MM.1S (cell line): ENCODE measurements around the gene PRDX2.

Source experiments
- DNase-seq: peaks from one replicate; pipeline ENCODE4 v3.0.0-alpha.2; 2015
- H2AFZ ChIP-seq: fragments of 300-600 bp; sonication (generic); 2 replicates; pipeline ENCODE4 v1.6.0; 2016; ENCODE audit warnings: antibody characterized with exemption, low read length
- H3F3A ChIP-seq: fragments of 300-600 bp; sonication (generic); 2 replicates; pipeline ENCODE4 v1.6.1; 2016; ENCODE audit warnings: mild to moderate bottlenecking, antibody characterized with exemption, low read length, moderate library complexity, mixed read lengths; ENCODE audit not compliant: insufficient read depth
- H3K27ac ChIP-seq: fragments of 300-600 bp; sonication (generic); 2 replicates; pipeline ENCODE4 v1.5.1; 2016; ENCODE audit warnings: mild to moderate bottlenecking, low read length
- H3K27me3 ChIP-seq: fragments of 300-600 bp; sonication (generic); replicated peaks from 2 replicates; pipeline ENCODE4 v1.6.0; 2016; ENCODE audit warnings: low read length; ENCODE audit not compliant: insufficient read depth
- H3K36me3 ChIP-seq: fragments of 300-600 bp; sonication (generic); replicated peaks from 2 replicates; pipeline ENCODE4 v1.6.1; 2016; ENCODE audit warnings: mild to moderate bottlenecking, low read length, mixed read lengths; ENCODE audit not compliant: insufficient read depth
- H3K4me1 ChIP-seq: fragments of 300-600 bp; sonication (generic); 2 replicates; pipeline ENCODE4 v1.6.1; 2016; ENCODE audit warnings: low read length, mixed read lengths
- H3K4me2 ChIP-seq: fragments of 300-600 bp; sonication (generic); 2 replicates; pipeline ENCODE4 v1.6.0; 2016; ENCODE audit warnings: low read depth, low read length
- H3K4me3 ChIP-seq: fragments of 300-600 bp; sonication (generic); 2 replicates; pipeline ENCODE4 v1.5.1; 2016; ENCODE audit warnings: low read length, mixed read lengths
- H3K79me2 ChIP-seq: fragments of 300-600 bp; sonication (generic); 2 replicates; pipeline ENCODE4 v1.6.1; 2016; ENCODE audit warnings: mixed run types, low read length, mixed read lengths
- H3K9ac ChIP-seq: fragments of 300-600 bp; sonication (generic); 2 replicates; pipeline ENCODE4 v1.6.1; 2016; ENCODE audit warnings: low read length, mixed read lengths
- H3K9me2 ChIP-seq: fragments of 300-600 bp; sonication (generic); replicated peaks from 2 replicates; pipeline ENCODE4 v1.6.1; 2016; ENCODE audit warnings: mild to moderate bottlenecking, low read length, mixed read lengths; ENCODE audit not compliant: insufficient read depth
- H3K9me3 ChIP-seq: fragments of 300-600 bp; sonication (generic); replicated peaks from 2 replicates; pipeline ENCODE4 v1.6.1; 2016; ENCODE audit warnings: mild to moderate bottlenecking, low read length, mixed read lengths; ENCODE audit not compliant: insufficient read depth
- H4K20me1 ChIP-seq: fragments of 300-600 bp; sonication (generic); 2 replicates; pipeline ENCODE4 v1.6.1; 2016; ENCODE audit warnings: mild to moderate bottlenecking, low read length, moderate library complexity, mixed read lengths; ENCODE audit not compliant: insufficient read depth
- EZH2 ChIP-seq: fragments of 300-600 bp; sonication (generic); optimal IDR thresholded peaks from 2 replicates; pipeline ENCODE3; 2017; ENCODE audit warnings: low read depth, mild to moderate bottlenecking, antibody characterized with exemption, low read length, mixed read lengths
- EZH2phosphoT487 ChIP-seq: fragments of 300-600 bp; sonication (generic); IDR thresholded peaks from 2 replicates; pipeline ENCODE4 v1.6.1; 2018; ENCODE audit warnings: antibody characterized with exemption, low read length
- TF ChIP-seq, protein P1 (sequence below): fragments of 300-600 bp; sonication (generic); IDR thresholded peaks from 2 replicates; pipeline ENCODE4 v1.5.1; 2016; ENCODE audit warnings: antibody characterized with exemption, low read length, mixed read lengths

Gene PRDX2

GRCh38 chr19:12767150-12767549, 34.5 kb downstream of the PRDX2 start:
- Histone ChIP-seq H3K27ac (no peak overlapping the region), H3K9me2 (no peaks in the 10 kb centered on the region), H3F3A (no peaks in the 10 kb centered on the region), H3K79me2 (no peaks in the 10 kb centered on the region), H3K9ac (no peak overlapping the region), H3K9me3 (no peaks in the 10 kb centered on the region), H2AFZ (no peak overlapping the region), H3K4me2 (no peak overlapping the region), H3K36me3 (no peaks in the 10 kb centered on the region), H4K20me1 (no peaks in the 10 kb centered on the region), H3K4me1 (peaks cover 10% of the 10 kb centered on the region), H3K4me3 (no peak overlapping the region), H3K27me3 (no peaks in the 10 kb centered on the region)
- no peak for DNase-seq
- TF ChIP-seq EZH2phosphoT487 (no peak), EZH2 (no peak)
- TF ChIP-seq, protein P1, sequence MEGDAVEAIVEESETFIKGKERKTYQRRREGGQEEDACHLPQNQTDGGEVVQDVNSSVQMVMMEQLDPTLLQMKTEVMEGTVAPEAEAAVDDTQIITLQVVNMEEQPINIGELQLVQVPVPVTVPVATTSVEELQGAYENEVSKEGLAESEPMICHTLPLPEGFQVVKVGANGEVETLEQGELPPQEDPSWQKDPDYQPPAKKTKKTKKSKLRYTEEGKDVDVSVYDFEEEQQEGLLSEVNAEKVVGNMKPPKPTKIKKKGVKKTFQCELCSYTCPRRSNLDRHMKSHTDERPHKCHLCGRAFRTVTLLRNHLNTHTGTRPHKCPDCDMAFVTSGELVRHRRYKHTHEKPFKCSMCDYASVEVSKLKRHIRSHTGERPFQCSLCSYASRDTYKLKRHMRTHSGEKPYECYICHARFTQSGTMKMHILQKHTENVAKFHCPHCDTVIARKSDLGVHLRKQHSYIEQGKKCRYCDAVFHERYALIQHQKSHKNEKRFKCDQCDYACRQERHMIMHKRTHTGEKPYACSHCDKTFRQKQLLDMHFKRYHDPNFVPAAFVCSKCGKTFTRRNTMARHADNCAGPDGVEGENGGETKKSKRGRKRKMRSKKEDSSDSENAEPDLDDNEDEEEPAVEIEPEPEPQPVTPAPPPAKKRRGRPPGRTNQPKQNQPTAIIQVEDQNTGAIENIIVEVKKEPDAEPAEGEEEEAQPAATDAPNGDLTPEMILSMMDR, result no peak

DNA sequence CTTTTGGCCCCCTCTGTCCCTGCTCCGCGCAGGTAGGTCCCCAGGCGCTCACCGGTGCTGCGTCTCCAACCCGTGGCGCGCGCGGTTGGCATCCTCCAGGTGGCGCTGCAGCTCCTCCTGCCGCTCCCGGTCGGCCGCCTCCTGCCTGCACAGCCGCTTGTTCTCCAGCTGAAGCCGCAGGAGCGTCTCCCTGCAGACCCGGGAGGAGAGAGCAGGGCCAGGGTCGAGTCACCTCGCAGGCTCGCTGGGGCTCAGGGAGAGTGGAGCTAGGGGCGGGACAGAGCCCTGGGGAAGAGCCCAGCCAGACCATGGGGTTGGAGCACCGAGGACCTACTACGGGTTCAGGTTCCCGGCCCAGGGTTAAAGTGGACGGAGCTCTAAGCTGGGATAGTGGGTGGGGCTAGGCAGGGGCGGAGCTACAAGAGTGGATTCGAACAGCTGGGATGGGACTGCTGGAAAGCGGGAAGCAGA, 35.5 kb downstream of the PRDX2 start:
- H3K9me3 ChIP-seq, result no peaks in the 10 kb centered on the region
- H2AFZ ChIP-seq, result peak overlapping the region; percentile 85
- no peaks in the 10 kb centered on the region for H3K36me3 ChIP-seq
- DNase-seq, result peak; percentile 65
- peak overlapping the region; percentile 99 for H3K4me2 ChIP-seq
- H3K4me1 ChIP-seq, result peaks cover 10% of the 10 kb centered on the region
- H3F3A ChIP-seq, result no peaks in the 10 kb centered on the region
- no peaks in the 10 kb centered on the region for H3K79me2 ChIP-seq
- H3K9ac ChIP-seq, result no peak overlapping the region; the same call in 1 of the 2 replicates
- H3K27ac ChIP-seq, result no peak overlapping the region
- no peaks in the 10 kb centered on the region for H3K27me3 ChIP-seq
- no peaks in the 10 kb centered on the region for H4K20me1 ChIP-seq
- peak overlapping the region; percentile 63 for H3K4me3 ChIP-seq
- TF ChIP-seq, protein P1, result peak; percentile 90
- no peak for TF ChIP-seq EZH2
- no peaks in the 10 kb centered on the region for H3K9me2 ChIP-seq

- Histone ChIP-seq H3K27ac (no peak overlapping the region), H3K4me1 (peaks cover 6% of the 10 kb centered on the region; the same call in 1 of the 2 replicates), H3K9me2 (no peaks in the 10 kb centered on the region), H3K4me3 (no peak overlapping the region), H2AFZ (no peak overlapping the region), H3K4me2 (no peak overlapping the region), H3F3A (no peaks in the 10 kb centered on the region), H3K79me2 (no peaks in the 10 kb centered on the region), H3K27me3 (no peaks in the 10 kb centered on the region), H3K9me3 (no peaks in the 10 kb centered on the region), H3K9ac (no peak overlapping the region), H4K20me1 (no peaks in the 10 kb centered on the region), H3K36me3 (no peaks in the 10 kb centered on the region)
- TF ChIP-seq, protein P1, result no peak
- TF ChIP-seq EZH2, result no peak
- no peak for TF ChIP-seq EZH2phosphoT487
- no peak for DNase-seq
These were observed 36.9 kb downstream of the PRDX2 start for GRCh38 chr19:12764698-12765097.
